ENCODE data around the gene HOXD8. TPM values are rescaled to one million over a fixed set of nuclear protein-coding genes. Genes with fewer than 3 reads are reported as not detected.
A peak's percentile ranks its signal among the peaks of the same experiment; 100 is the strongest.

The HOXD8 gene
- total RNA-seq, 4 donors from 2014 or later, result 1.4 to 6.0 (median 2.6) TPM

DNA sequence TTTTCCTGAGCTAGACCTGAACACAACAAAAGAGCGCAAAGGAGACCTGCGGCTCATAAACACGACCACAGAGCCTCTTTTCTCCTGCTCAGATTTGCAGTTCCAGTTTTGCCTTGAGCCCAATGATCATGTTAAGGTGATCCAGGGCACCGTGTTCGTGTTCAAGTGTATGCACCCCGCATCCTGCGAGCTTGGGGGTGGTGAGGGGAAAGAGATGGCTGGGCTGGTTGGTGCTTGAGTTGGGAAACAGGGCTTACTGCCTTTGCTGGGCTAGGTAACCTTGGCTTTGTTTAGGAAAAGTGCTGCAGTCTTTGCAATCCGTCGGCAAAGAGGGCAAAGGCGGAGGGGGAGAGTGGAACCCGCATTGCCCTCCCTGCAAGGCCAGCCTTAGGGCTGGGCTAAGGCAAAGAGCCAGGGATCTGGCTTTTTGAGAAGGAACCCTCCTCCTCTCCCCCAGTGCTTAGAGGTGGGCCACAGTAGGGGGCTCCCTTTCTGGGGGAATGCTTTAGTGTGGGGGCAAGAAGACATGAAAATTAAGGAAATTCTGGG is 11.6 kb upstream of the HOXD8 start:
- H3K27ac ChIP-seq, result no peak overlapping the region
- peaks cover 100% of the 10 kb centered on the region for H3K27me3 ChIP-seq
- WGBS, result 40% methylated on average over 11 of the region's 11 CpGs

DNA sequence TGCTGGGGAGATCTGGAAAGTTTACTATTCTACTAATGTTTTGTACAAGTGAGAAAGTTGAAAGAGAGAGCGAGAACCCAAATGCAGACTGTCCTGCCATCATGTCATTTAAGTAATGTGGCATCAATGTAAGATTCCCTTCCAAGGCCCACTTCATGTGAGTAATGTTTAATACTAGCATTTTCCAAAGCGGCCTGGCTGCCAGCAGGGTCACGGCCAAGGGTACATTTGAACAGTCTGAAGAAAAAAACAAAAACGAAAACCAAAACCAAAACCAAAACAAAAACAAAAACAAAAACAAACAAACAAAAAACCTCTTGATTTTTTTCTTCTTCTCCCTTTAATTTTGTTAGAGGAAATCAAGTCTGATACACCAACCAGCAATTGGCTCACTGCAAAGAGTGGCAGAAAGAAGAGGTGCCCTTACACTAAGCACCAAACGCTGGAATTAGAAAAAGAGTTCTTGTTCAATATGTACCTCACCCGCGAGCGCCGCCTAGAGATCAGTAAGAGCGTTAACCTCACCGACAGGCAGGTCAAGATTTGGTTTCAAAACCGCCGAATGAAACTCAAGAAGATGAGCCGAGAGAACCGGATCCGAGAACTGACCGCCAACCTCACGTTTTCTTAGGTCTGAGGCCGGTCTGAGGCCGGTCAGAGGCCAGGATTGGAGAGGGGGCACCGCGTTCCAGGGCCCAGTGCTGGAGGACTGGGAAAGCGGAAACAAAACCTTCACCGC is 10.7 kb upstream of the HOXD8 start:
- no peak overlapping the region for H3K27ac ChIP-seq
- peaks cover 35% of the 10 kb centered on the region for H3K4me1 ChIP-seq
- H3K27me3 ChIP-seq, result peaks cover 100% of the 10 kb centered on the region
- no peak for DNase-seq (ENCODE audit: low spot score in 2 of 2)
- no peaks in the 10 kb centered on the region for H3K36me3 ChIP-seq
- H3K4me3 ChIP-seq, result peak overlapping the region; percentile 35
- no peak for TF ChIP-seq POLR2AphosphoS5 (IDR thresholded peaks at IDR 0.05)
- TF ChIP-seq, protein P1, sequence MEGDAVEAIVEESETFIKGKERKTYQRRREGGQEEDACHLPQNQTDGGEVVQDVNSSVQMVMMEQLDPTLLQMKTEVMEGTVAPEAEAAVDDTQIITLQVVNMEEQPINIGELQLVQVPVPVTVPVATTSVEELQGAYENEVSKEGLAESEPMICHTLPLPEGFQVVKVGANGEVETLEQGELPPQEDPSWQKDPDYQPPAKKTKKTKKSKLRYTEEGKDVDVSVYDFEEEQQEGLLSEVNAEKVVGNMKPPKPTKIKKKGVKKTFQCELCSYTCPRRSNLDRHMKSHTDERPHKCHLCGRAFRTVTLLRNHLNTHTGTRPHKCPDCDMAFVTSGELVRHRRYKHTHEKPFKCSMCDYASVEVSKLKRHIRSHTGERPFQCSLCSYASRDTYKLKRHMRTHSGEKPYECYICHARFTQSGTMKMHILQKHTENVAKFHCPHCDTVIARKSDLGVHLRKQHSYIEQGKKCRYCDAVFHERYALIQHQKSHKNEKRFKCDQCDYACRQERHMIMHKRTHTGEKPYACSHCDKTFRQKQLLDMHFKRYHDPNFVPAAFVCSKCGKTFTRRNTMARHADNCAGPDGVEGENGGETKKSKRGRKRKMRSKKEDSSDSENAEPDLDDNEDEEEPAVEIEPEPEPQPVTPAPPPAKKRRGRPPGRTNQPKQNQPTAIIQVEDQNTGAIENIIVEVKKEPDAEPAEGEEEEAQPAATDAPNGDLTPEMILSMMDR (IDR thresholded peaks at IDR 0.05), result peak in 1 of 2 donors; percentile 39
- no peak for TF ChIP-seq POLR2A (IDR thresholded peaks at IDR 0.05)
- WGBS, result 31% methylated on average over 24 of the region's 24 CpGs
- no peaks in the 10 kb centered on the region for H3K9me3 ChIP-seq

More for the DNA sequence above, 11.6 kb upstream of the HOXD8 start:
- no peaks in the 10 kb centered on the region for H3K36me3 ChIP-seq
- H3K4me3 ChIP-seq, result peak overlapping the region; percentile 35
- no peaks in the 10 kb centered on the region for H3K9me3 ChIP-seq
- peaks cover 26% of the 10 kb centered on the region for H3K4me1 ChIP-seq
- no peak for TF ChIP-seq POLR2A (IDR thresholded peaks at IDR 0.05)
- TF ChIP-seq, protein P1 (IDR thresholded peaks at IDR 0.05), result no peak
- no peak for TF ChIP-seq POLR2AphosphoS5 (IDR thresholded peaks at IDR 0.05)
- TF ChIP-seq EP300 (IDR thresholded peaks at IDR 0.05), result no peak
- DNase-seq (ENCODE audit: low spot score in 2 of 2), result peak in 1 of 2 donors; percentile 40

DNA sequence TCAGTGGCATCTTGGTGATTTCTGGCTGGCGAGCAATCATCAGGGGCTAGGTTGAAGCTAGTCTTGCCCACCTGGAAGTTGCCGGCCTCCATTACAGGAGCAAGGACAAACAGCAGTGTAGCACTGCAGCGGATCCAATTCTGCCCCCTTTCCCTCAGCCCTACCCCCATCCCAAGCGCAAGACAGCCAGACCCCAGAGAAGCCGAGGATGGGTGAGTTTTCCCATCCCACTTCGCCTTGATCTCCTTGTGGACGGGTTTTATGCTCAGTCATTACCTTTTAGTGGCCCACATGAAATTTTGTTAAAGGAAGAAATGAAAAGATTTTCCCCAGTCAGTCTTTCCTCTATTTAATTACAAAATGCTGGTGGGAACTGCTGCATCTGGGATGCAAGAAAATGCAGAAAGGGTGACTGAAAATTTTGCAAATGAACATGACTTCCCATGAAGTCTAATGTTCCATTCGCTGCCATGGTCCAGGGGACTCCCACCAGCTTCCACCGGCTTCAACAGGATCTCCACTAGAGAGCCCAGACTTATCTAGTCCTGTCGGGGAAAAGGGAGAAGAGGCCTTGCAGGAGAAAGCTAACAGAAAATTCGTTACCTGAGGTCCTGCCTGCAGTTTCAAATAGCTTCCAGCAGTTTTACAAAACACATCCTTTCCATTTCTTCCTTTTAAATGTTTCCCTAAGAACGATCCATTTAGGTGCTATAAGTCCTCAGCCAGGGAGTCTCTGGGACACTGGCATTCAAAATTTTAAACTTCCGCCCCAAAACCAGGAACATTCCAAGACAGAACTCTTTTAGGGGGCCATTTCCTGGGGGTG is 8.9 kb upstream of the HOXD8 start:
- no peak overlapping the region for H3K27ac ChIP-seq
- DNase-seq (ENCODE audit: low spot score in 2 of 2), result no peak
- WGBS, result 47% methylated on average over 13 of the region's 13 CpGs
- H3K27me3 ChIP-seq, result peaks cover 100% of the 10 kb centered on the region
- TF ChIP-seq EP300 (IDR thresholded peaks at IDR 0.05), result no peak
- H3K36me3 ChIP-seq, result no peaks in the 10 kb centered on the region
- no peaks in the 10 kb centered on the region for H3K9me3 ChIP-seq
- peaks cover 37% of the 10 kb centered on the region for H3K4me1 ChIP-seq
- no peak overlapping the region for H3K4me3 ChIP-seq

DNA sequence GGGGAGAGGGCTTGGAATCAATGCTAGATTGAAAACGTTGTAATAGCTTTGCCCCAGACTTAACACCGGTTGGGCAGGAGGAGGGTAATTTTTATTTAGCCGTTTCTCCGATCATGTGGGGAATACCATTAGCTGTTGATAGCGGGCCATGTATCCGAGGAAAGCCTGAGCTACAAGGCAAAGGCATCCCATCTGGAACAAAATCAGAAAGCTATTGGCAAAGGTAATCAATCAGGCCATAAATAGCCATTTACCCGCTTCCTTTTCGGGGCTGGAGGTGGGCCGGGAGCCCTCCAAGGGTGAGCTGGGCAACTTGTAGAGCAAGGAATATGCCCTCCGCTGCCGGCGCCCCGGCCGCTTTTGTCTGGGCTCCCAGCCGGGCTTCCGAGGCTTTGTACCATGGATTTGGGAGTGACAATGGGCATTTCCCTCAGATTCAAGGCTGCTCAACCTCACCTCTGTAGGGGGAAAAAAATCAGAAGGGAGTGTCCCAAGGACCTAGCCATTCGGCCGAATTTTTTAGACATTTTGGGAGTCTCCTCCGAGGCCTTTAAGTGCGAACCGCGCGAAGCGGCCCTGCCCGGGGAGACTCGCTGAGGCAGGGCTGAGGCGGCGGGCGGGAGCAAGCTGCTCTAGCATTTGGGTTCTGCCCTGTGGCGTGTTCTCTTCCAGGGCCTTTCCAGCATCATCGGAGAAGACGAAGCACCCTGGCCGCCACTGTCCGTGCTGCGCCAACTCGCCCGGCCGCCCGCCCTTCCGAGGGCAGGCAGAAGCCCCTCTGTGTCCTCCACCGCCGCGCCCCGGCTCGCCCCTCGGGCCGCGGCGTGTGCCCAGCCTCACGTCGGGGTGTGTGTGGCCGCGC is 8.1 kb upstream of the HOXD8 start:
- Histone ChIP-seq H3K27ac (peak overlapping the region; percentile 72), H3K36me3 (no peaks in the 10 kb centered on the region), H3K4me3 (peak overlapping the region; percentile 62), H3K4me1 (peaks cover 36% of the 10 kb centered on the region), H3K27me3 (peaks cover 100% of the 10 kb centered on the region), H3K9me3 (no peaks in the 10 kb centered on the region)
- no peak for TF ChIP-seq POLR2A (IDR thresholded peaks at IDR 0.05)
- TF ChIP-seq, protein P1 (IDR thresholded peaks at IDR 0.05), result no peak
- no peak for TF ChIP-seq POLR2AphosphoS5 (IDR thresholded peaks at IDR 0.05)
- TF ChIP-seq EP300 (IDR thresholded peaks at IDR 0.05), result no peak
- DNase-seq (ENCODE audit: low spot score in 2 of 2), result no peak
- 20% methylated on average over 23 of the region's 53 CpGs for WGBS

DNA sequence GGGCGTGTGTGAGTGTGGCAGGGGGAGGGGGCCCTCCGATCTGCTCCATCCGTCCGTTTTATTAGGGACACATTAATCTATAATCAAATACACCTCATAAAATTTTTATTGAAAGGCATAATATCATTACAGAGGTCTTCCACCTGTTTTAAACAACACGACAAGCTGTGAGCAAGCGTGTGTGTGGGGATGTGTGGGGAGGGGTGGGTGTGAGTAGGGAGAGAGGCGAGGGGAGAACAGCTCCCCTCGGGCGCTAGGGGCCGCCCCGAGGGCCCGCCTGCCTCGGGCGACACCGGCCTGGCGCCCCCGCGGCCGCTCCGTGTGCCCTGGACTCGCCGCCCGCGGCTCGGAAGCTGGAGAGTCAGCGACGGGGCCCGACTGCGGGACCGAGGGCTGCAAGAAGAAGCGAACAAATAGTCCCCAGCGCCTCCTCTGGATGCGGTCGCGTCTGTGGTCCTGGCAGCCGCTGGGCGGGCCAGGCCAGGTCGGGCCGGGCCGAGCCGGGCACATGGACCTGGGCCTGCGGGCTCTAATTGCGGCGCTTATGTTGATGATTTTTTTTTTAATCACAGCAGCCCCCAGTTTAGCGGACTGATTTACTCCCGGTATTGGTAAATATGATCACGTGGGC is 7.3 kb upstream of the HOXD8 start:
- WGBS, result 5% methylated on average over 28 of the region's 47 CpGs
- H3K4me1 ChIP-seq, result peaks cover 34% of the 10 kb centered on the region
- peak overlapping the region; percentile 62 for H3K4me3 ChIP-seq
- H3K27ac ChIP-seq, result peak overlapping the region; percentile 72
- H3K27me3 ChIP-seq, result peaks cover 97% of the 10 kb centered on the region
- no peaks in the 10 kb centered on the region for H3K36me3 ChIP-seq
- H3K9me3 ChIP-seq, result no peaks in the 10 kb centered on the region
- DNase-seq (ENCODE audit: low spot score in 2 of 2), result no peak
- TF ChIP-seq, protein P1 (IDR thresholded peaks at IDR 0.05), result no peak
- TF ChIP-seq EP300 (IDR thresholded peaks at IDR 0.05) (no peak), POLR2A (IDR thresholded peaks at IDR 0.05) (no peak), POLR2AphosphoS5 (IDR thresholded peaks at IDR 0.05) (no peak)

Data from suprapubic skin (tissue), 4 donors.